ENCODE measurements around the gene ATP9A.
"Not testable (repeated sequence)": the region's sequence is repeated elsewhere in the genome, so short reads cannot be mapped to it uniquely, and the experiment has no call there.

Gene ATP9A

DNA sequence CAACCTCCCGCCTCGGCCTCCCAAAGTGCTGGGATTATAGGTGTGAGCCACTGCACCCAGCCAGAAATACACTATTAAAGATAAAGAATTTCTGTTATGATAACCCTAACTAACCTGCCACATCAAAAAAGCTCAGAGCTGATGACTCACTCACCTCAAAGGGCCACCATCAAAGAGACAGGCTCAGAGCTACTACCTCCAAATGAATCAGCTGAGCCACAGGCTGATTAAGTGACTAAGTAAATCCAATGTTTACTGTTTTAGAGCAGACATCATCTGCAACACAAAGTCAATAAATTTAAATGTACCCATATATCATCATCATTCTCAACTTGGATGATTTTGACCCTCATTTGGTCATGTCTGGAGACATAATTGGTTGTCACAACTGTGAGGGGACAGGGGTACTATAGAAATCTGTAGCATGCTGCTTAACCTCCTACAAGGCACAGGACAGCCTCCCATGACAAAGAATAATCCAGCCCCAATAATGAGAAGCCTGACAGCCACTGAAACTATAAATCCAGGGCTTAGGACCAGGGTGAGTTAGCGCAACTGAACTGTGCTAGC, 106.5 kb downstream of the ATP9A start:
- peak; percentile 30 to 56 for DNase-seq (ENCODE audit: extremely low read depth in 1 of 2, low read depth in 1 of 2)

DNA sequence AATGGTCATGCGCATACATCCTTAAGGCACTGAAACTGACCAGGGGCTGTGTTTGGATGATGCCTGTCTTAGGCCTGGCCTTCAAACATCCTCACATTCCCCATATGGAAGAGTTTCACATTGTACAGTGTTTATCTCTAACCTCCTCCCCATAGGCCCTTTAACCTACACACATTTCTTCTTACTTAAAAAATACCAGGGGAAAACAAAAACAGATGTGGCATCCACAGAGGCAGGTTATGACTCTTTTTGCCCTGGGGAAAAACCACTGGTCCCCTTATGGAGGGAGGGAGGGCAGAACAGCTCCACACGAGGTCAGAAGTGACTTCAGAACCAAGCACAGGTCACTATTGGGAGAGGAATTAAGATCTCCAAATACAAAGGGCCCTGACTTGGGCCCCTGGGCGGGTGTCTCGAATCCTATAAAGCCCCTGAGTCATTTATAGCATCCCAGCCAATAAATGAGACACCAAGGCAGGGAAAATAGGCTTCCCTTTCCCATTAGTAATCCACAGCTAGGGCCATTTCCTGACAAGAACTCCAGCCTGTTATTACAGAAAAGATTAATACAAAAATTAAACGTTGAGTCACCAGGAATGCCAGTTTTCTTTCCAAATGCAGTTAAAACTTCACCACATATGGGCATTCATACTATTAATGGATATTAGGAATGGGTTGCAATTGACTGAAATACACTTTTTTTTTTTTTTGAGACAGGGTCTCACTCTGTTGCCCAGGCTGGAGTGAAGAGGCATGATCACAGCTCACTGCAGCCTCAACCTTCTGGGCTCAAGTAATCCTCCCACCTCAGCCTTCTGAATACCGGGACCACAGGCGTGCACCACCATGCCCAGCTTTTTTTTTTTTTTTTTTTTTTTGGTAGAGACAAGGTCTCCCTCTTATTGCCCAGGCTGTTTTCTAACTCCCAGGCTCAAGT, 107.2 kb downstream of the ATP9A start:
- no peak for DNase-seq (ENCODE audit: extremely low read depth in 1 of 2, low read depth in 1 of 2)

GRCh38 chr20:51659491-51660050, 108.6 kb downstream of the ATP9A start:
- no peak for DNase-seq (ENCODE audit: extremely low read depth in 1 of 2, low read depth in 1 of 2)

GRCh38 chr20:51656726-51657260, 111.4 kb downstream of the ATP9A start:
- DNase-seq (ENCODE audit: extremely low read depth in 1 of 2, low read depth in 1 of 2): no peak

- DNase-seq (ENCODE audit: extremely low read depth in 1 of 2, low read depth in 1 of 2): not testable (repeated sequence)
Measured at GRCh38 chr20:51656089-51656488, 112.1 kb downstream of the ATP9A start.

GRCh38 chr20:51654495-51654894, 113.7 kb downstream of the ATP9A start:
- no peak for DNase-seq (ENCODE audit: extremely low read depth in 1 of 2, low read depth in 1 of 2)

DNA sequence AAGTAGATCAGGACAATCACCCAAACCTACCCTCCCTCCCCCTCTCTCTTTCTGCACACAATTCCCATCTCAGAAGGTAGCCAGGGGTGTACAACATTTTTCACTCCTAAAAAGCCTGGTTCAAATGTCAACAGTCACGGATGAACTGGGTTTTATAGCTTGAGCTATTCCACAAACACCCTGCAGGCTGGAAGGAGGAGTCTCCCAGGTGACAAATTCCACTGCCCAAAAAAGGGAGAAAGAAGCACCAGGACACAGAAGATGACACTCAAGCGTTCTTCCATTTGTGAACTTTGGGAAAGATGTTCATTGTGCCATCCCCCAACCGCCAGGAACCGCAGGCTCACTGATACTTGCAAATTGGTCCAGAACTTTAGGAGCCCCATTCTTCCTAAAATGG, 114.1 kb downstream of the ATP9A start:
- no peak for DNase-seq (ENCODE audit: extremely low read depth in 1 of 2, low read depth in 1 of 2)

DNA sequence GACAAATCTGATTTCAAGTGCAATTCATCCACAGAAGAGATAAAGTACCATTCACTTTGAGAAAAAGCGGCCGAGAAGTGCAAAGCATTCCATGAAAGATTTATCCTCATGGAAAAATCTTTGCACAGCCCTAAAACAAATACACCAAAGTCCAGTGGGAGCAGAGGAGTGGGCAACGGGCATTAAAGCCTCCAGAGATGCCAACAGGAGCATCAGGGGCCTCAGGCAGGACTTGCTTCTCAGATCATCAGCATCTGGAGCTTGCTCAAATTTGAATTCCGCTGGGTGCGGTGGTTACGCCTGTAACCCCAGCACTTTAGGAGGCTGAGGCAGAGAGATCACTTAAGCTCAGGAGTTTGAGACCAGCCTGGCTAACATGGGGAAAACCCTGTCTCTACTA, 115.0 kb downstream of the ATP9A start:
- no peak for DNase-seq (ENCODE audit: extremely low read depth in 1 of 2, low read depth in 1 of 2)

DNA sequence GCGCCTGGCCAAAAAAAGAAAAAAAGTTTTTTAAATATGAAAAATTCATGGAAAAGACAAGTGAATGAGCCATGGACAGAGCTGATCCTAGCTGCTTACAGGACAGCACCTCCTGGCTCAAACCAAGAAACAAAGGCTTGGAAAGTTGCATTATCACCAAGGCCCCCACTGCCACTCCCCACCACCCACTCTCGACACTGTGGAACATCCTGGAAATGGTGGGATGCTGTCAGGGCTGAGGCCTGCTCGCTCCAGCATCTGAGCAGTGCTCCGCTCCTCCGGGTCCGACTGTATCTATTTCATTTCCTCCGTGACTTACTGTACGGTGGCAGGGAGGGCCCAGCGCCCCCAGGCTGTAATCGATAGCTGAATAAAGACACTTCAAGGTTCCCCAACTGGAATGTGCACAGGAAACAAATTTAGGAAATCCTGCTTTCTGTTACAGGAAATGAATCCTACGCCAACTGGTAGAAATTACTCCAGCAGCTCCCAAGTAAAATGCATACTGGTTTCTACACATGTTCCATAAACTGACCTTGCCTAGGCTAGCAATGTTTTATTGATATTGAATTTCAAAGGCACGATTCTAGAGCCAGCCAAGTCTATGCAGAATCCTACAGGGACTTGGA, 116.2 kb downstream of the ATP9A start:
- DNase-seq (ENCODE audit: extremely low read depth in 1 of 2, low read depth in 1 of 2): no peak

GRCh38 chr20:51650685-51651134, 117.5 kb downstream of the ATP9A start:
- DNase-seq (ENCODE audit: extremely low read depth in 1 of 2, low read depth in 1 of 2): no peak

DNA sequence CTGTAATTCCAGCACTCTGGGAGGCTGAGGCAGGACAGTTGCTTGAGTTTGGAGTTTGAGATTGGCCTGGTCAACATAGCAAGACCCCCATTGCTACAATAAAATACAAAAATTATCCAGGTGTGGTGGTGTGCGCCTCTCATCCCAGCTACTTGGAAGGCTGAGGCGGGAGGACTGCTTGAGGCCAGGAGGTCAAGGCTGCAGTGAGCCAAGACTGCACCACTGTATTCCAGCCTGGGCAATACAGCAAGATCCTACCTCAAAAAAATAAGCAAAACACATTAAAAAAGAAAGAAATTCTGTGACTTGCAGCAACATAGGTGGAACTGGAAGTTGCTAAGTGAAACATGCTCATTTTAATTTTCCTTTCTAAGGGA, 119.6 kb downstream of the ATP9A start:
- no peak for DNase-seq (ENCODE audit: extremely low read depth in 1 of 2, low read depth in 1 of 2)

GRCh38 chr20:51647674-51648570, 120.3 kb downstream of the ATP9A start:
- DNase-seq (ENCODE audit: extremely low read depth in 1 of 2, low read depth in 1 of 2): no peak

GRCh38 chr20:51643810-51644209, 124.4 kb downstream of the ATP9A start:
- not testable (repeated sequence) for DNase-seq (ENCODE audit: extremely low read depth in 1 of 2, low read depth in 1 of 2)

- DNase-seq (ENCODE audit: extremely low read depth in 1 of 2, low read depth in 1 of 2): no peak
Measured at GRCh38 chr20:51643390-51643789, 124.8 kb downstream of the ATP9A start.

GRCh38 chr20:51641866-51642265, 126.3 kb downstream of the ATP9A start:
- no peak for DNase-seq (ENCODE audit: extremely low read depth in 1 of 2, low read depth in 1 of 2)

GRCh38 chr20:51640743-51641142, 127.4 kb downstream of the ATP9A start:
- no peak for DNase-seq (ENCODE audit: extremely low read depth in 1 of 2, low read depth in 1 of 2)

DNA sequence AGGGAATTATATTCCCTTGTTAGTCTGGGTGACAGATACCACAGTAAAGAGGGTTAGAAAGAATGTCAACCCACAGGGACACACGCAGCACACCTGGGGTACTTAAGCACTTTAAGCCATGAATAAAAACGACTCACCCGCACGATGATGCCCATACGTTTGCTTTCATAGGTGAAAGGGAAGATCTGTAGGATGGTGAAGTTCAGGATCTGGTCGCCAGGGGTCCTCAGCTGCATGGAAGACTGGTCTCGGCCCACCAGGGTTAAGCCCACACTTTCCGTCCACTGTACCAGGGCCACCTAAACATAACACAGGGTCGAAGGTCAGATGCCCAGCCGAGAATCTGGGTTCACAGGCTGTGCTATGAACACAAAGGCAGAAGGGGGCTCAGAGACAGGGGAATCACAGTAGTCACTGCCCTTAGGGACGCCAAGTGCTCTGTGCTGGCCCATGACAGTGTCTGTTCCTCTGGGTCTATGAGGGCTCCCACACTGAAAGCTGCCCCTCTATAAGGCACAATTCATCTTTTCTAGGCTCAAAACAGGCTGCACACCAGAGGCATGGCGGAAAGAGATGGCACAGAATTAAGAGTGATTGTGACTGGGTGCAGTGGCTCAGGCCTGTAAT, 128.9 kb downstream of the ATP9A start:
- DNase-seq (ENCODE audit: extremely low read depth in 1 of 2, low read depth in 1 of 2): peak; percentile 26 to 44

DNA sequence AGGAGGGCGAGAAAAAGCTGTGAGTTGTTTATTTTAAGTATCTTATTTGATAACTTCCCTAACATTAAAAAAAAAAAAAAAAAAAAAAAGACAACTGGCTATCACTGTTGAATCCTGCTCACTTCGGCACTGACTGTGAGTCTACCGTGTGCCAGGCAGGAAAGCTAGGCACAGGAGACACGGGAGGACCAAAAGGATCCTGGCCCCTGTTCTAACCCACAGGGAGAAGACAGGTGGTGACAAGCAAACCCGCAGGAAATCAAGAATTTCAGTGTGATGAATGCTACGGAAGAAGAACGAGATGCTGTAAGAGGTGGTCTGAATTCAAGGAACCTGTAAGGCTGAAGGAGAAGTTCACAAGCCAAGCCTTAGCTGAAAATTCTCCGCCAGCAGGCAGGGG, 130.9 kb downstream of the ATP9A start:
- DNase-seq (ENCODE audit: extremely low read depth in 1 of 2, low read depth in 1 of 2): no peak

GRCh38 chr20:51636123-51636522, 132.1 kb downstream of the ATP9A start:
- DNase-seq (ENCODE audit: extremely low read depth in 1 of 2, low read depth in 1 of 2): peak in 1 of 2 donors; percentile 20

DNA sequence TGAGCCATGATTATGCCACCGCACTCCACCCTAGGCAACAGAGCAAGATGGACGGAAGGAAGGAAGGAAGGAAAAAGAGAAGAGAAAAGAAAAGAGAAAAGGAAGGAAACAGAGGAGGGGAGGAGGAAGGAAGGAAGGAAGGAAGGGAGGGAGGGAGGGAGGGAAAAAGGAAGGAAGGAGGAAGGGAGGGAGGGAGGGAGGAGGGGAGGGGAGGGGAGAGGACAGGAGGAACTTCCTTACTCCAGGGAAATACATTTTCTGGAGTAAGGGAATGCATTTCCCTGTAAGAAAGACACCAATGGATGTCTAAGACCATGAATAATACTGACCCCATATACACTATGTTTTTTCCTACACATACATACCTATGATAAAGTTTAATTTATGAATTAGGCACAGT, 132.5 kb downstream of the ATP9A start:
- no peak for DNase-seq (ENCODE audit: extremely low read depth in 1 of 2, low read depth in 1 of 2)
